Testis (tissue), 2 donors: Measurements from ENCODE around the gene ETS1.

Source experiments
- CTCF ChIP-seq, 3 experiments: fragments of 450-650 bp in 2 of 3; fragments of 200-600 bp in 1 of 3; sonication (generic) in 1 of 3; IDR thresholded peaks; one replicate each; pipeline ENCODE4 v1.5.1; 2016 to 2019; ENCODE audit warnings: antibody characterized with exemption in 3 of 3, mild to moderate bottlenecking in 2 of 3, moderate library complexity in 1 of 3
- POLR2A ChIP-seq: fragments of 450-650 bp; IDR thresholded peaks from one replicate; pipeline ENCODE4 v1.6.1; 2017; ENCODE audit warnings: antibody characterized with exemption, mild to moderate bottlenecking, moderate library complexity

- TF ChIP-seq CTCF (IDR thresholded peaks at IDR 0.05) (no peak), POLR2A (no peak)
Measured at GRCh38 chr11:128491195-128491936, 96.0 kb downstream of the ETS1 start.
